HG02970 (cell line): ENCODE data around the gene SNX32.

Experiments used
- ATAC-seq: cut with Tn5 transposase; IDR thresholded peaks from one replicate; pipeline ENCODE4 v1.9.1; 2021; ENCODE audit warnings: mild to moderate bottlenecking, moderate library complexity, moderate number of reproducible peaks; ENCODE audit not compliant: unreplicated experiment, low FRiP score

Gene SNX32

DNA sequence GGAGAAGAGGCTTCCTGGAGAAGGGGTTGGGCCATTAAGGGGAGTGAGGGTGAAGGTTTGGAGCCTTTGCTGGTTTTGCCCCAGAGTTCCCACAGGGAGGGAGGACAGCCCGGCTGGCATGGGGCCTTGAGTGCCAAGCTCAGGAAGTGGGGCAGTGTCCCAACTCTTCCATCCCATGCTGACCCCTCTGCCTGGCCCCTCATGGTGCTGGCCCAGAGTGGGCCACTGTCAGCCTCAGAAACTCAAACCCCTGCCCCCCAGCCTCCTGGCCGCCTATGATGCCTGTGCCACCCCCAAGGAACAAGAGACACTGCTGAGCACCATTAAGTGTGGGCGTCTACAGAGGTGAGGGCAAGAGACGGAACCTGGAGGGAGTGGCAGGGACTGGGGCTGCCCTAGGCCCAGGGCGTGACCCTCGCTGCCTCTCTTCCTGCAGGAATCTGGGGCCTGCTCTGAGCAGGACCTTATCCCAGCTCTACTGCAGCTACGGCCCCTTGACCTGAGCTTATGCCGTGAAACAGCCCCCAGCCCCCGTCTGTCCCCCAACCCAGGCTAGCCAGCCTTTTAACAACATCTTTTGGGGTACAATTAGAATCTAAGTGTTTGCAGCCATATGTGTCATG, 31.9 kb downstream of the SNX32 start:
- ATAC-seq: no peak

DNA sequence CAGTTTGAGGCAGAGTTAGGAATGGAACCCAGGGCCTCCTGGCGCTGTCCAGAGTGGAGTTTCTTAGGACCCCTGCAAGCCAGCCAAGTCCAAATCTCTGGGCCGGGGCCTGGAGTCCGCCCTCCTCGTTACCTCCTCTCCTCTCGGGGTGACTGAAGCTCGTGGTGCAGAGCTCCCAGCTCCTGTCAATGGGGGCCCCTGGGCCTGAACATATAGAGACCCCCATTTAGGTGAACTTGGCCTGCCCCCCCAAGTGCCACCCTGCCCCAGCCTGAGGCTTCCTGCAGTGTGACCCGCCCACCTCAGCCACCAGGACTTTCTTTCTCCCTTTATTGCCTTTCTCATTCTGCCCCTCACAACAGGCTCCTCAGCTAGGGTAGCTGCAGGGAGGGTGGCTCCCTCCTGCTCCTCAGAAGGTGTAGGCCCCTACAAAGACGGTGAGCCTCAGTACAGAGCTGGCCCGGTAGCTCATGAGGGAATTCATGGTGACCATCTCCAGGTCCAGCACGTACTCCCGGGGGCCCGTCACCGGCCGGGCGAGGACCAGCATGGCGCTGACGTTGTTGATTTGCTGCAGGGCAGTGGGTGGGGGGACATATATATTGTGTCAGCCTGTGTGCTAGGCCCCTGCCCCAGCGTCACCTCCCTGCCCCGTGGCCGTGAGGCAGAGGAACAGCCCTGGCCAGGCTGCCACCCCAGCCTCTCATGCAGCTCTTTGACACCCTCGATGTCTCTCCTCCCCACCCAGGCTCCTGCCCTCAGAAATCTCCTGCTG, 32.9 kb downstream of the SNX32 start:
- no peak for ATAC-seq

DNA sequence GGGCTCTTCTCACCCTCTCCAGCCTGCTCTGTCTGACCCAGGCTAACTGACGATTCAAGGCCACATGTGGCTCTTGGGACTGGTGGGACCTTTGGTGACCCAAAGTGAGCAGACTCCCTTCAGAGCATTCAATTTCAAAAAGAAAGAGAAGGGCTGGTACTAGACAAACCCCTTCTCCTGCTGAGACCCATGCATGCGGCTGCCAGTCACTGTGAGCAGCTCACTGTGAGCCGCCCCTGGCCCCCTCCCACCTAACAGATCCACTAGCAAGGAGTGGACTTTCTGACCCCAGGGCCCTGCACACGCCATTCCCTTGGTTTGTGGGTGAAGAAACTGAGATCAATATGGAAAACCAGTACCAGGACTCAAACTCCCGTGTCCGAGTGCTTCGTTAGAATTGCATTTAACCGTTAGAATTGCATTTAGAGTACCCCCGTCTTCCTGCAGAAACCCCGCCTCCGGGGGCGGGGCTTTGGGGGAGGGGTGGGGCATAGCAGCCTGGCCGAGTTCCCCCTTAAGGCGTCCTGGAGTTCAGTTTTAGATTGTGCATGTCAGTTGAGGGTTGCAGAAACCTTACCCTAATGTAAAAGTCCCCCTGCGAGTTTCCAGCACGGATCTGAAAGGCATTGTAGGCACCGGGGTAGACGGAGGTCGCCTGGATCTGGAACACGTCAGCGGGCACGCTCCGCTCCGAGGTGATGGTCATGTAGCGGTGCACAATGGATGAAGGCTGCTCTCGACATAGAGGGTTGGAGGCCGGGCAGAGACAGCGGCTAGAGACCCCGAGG, 33.7 kb downstream of the SNX32 start:
- no peak for ATAC-seq

DNA sequence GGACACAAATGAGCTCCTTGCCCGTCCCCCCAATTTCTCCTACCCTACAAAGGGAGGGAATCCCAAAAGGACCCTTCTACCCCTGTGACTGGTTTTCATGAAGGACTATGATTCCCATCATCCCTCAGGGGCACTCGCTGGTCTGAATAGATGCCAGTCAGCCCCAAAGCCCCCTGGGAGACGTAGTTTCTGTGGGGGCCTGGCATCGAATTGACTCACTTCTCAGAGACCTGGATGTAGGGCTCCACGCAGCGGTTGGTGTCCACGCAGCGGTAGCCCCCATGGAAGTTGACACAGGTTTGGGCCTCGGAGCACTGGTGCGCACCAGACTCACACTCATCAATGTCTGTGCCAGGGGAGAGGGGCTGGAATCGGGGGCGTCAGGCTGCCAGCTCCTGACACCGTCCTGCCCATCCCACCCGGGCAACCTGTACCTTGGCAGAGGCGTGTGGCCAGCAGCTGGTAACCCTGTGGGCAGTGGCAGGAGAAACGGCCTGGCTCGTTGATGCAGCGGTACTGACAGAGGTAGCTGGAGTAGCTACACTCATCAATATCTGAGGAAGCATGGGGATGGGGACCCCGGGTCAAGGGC, 34.4 kb downstream of the SNX32 start:
- no peak for ATAC-seq

DNA sequence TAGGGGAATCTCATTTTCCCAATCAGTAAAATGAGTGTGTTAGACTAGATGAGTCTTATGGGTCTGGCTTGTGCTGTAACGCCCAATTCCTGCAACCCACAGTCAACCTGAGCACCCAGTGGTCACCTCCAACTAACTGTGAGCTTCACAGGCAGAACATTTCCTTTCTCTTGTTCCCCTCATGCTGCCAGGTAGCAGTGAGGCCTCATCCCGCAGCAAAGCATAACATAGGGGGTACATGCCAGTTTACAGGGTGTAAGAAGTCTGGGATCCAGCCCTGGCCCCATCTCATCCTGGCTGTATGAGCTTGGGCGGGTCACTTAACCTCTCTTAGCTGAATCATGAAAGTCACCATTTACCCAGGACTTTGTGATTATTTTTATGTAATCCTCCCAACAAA, 35.1 kb downstream of the SNX32 start:
- no peak for ATAC-seq

DNA sequence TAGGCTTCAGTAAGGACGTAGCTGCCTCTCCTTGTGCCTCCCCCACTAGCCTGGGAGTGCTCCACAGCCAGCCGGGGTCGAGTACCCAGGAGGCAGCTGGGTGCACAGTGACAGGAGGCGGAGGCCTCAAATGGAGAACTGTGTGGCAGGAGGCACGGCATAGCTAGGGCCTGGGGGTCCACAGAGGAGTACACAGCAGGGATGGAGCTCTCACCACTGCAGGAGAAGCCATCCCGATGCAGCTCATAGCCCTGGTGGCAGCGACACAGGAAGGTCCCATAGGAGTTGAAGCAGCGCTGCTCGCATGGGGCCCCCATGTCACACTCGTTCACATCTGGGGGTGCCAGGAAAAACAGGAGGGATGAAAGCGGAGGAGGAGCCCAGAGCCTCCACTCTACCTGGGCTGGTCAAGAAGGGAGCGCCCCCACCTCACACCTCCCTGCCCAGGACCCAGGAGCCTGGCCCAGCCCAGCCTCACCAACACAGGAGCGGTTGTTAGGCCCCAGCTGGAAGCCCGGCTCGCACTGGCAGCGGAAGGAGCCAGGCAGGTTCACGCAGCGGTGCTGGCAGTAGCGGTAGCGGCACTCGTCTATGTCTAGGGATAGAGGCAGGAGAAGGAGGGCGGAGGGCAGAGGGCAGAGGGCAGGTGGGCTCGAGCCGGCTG, 36.0 kb downstream of the SNX32 start:
- no peak for ATAC-seq

DNA sequence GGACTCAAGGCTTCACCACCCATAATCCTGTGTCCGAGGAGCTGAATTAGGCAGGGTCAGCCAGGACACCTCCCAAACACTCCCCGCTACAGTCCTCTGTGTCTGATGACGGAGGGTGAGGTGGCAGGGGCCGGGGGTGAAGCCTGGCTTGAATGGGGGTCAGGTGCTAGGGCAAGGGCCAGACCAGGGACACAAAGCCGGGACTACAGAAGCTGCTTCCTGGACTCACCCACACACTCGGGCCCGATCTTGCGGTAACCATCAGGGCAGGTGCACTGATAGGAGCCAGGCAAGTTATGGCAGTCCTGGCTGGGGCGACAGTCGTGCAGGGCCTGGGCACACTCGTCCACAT, 36.5 kb downstream of the SNX32 start:
- ATAC-seq: no peak

DNA sequence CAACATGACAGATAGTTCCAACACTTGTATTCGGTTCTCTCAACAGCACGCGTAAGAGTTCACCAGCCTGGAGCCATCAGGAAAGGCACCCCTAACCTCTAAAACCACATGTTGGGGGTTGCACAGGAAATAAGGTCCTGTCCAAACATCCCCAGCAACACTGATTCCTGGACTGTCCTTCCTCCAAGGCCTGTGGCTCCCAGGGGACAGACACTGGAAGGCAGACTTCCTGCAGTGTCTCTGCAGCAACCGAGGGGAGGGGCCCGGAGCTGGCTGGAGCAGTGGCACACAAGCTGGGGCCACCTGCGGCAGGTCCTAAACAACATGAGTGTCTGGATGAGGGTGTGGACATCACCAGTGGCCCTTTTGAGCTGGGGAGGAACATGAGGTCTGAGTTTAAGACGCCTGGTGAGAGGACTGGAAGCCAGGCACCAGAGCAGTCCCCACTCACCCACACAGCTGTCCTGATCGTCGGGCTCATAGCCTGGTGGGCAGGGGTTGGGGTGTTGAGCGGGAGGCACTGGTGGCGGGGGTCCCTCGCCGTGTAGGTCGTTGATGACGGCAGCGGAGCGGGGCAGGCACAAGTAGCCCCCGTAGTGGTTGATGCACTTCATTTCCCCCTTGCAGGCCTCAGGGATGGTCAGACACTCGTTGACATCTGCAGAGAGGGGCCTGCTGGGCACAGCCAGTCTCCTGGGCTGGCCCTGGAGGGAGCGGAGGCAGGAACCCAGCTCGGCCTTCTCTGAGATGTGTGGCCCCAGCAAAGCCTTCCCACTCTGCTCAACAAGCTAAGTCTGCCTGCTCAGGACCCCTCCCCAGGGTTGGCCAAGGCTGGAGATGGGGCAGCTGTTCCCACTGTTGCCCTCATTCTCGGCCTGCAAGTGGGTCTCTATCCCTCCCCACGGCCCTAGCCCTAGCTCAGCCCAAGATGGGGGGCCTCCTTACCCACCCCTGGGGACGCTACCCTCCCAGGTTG, 37.2 kb downstream of the SNX32 start:
- ATAC-seq: no peak

DNA sequence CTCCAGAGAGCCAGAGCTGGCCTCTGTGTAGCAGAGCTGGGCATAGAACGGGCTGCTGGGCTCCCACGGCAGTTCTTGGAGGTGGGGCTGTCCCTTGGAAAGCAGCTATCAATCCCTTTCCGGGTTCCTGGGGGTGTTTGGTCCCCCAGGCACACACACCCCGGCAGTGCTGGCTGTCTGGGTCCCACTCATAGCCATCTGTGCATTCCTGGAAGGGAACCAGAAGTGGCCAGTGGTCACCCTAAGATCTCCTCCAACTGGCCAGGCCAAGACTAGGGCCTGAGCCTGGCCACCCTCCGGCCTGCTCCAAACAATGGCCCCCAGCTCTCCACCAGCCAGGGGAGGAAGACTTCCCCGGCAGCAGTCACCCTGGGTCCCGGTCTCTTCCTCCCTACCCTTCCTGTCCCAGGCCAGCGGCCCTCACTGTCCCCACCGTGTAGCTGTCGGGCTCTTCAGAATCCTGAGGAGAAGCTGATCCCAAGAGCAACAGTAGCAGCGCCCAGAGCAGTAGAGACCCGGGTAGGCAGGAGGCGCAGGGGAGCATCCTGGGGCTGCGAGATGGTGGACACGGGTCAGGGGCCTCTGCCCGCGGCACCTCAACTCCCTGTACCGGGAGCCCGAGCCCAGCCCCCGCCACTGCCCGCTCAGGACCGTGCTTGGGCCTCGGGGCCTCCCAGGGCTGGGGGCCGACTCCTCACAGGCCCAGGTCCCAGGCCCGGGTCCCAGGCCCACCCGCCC, 38.2 kb downstream of the SNX32 start:
- ATAC-seq: no peak

DNA sequence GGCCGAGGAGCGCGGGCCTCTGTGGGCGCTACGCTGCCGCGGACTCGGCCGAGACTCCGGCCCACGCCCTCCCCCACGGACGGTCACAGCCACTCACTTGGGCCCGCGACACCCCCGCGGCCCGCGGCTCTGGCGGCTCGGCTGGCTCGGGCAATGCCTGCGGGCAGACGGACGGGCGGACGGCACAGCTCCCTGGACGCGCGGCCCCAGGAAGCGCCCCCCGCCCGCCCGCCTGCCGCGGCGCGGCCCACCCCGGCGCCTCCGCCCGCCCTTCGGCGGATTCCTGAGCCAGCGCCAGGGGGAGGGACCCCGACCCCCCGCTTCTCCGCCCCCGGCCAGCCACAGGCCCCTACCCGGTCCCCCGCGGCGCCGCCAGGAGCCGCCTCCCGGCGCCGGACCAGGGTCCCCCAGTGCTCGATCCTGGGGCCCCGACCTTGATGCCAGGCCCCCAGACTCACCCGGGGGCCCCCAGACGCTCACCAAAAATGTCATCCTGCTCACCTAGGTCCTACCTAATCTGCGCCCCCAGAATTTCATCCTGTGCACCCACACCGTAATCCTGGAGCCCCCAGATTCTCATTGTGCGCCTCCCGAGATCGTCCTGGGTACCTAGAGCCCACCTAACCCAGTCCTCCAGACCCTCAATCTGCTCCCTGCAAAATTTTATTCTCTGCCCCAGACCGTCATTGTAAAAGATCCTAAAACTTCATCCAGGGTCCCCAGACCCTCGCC, 39.0 kb downstream of the SNX32 start, which contains the start of gene EFEMP2:
EFEMP2 (minus strand) TSS at position 215 of the 732 bp plus-strand sequence. CDS start 446 bp downstream, outside the sequence.
- no peak for ATAC-seq

DNA sequence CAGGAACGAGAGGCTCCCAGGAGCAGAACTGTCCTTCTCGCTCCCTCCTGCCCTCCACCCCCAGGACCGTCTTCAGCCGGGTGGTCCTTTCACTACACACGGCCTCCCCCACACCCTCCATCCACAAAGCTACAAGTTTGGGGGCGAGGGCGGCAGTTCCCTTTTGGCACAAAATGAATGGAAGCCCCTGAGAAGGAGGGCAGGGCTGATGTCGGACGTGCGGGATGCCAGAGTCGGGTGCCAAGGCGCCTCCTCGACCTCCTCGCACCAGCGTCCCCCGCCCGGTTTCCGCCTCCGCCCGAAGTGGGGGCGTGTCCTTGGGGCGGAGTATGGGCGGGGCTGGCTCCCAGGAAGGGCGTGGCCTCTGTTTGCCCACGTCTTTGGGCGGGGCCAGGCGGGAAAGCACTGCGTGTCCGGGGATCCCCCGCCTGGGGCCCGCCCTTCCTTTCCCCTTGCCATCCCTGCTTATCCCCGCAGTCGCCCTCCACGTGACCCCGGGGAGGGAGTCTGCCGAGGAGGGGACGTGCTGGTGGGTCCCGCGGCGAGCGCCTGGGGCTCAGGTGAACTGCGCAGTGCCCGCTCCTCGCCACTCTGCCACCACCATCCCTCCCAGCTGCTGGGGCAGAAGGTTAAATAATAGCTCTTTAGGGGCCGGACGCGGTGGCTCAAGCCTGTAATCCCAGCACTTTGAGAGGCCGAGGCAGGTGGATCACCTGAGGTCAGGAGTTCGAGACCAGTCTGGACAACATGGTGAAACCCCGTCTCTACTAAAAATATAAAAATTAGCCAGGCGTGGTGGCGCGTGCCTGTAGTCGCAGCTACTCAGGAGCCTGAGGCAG, 39.8 kb downstream of the SNX32 start:
- ATAC-seq: peak; percentile 82

DNA sequence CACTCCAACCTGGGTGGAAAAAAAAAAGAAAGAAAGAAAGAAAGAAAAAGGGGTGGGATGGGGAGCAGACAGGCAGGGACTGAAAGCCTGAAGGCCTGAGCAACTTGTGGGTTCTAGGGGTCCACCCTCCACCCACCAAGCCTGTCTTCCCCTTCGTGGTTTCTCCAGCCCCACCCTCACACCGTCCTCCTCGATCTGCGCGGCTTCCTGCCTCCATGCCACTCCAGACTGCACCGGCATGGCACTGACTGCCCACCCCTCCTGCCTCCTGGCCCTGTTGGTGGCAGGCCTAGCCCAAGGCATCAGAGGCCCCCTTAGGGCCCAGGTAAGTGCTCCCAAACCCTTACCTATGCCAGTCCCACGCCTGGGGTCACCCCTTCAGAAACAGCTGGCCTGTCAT, 45.9 kb downstream of the SNX32 start, which contains the start of gene CTSW:
CTSW (plus strand) TSS at position 221 of the 400 bp plus-strand sequence; CDS start at position 239, 18 bp downstream.
- ATAC-seq: no peak

DNA sequence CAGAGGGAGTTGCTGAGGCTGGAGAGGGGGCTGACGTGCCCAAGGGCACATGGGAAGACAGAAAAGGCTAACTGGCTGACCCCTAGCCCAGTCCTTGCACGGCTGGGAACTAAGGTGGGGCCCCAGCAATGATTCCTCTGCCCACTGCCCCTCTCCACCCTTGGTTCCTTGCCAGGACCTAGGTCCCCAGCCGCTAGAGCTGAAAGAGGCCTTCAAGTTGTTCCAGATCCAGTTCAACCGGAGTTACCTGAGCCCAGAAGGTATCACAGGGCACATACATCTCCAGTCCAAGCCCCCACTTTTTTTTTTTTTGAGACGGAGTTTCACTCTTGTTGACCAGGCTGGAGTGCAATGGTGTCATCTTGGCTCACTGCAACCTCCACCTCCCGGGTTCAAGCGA, 46.3 kb downstream of the SNX32 start:
- ATAC-seq: no peak

DNA sequence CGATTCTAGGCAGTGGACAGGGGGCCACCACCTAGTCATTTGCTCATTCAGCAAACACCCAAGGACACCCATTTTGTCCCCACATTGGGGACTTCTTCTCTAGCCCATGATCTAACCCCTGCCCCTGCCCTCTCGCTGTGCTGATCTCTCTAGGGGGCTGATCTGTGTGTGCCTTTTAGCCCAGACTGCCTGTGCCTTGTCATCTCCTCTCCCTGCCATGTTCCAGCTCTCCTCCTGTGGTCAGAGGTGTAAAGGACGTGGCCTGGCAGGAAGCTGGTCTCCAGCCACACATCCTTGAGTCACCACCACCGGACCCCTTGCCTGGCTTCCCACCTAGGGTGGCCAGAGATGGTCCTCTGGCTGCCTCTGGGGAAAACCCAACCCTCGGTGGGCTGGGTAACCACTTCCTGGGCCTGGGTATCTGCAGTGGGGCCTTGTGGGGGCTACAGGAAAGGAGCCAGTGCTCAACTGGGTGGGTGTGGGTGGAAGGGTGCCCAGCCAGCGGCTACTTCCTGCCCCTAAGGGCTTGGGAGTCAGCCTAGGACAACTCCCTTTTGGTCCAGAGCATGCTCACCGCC, 47.2 kb downstream of the SNX32 start:
- ATAC-seq: no peak

DNA sequence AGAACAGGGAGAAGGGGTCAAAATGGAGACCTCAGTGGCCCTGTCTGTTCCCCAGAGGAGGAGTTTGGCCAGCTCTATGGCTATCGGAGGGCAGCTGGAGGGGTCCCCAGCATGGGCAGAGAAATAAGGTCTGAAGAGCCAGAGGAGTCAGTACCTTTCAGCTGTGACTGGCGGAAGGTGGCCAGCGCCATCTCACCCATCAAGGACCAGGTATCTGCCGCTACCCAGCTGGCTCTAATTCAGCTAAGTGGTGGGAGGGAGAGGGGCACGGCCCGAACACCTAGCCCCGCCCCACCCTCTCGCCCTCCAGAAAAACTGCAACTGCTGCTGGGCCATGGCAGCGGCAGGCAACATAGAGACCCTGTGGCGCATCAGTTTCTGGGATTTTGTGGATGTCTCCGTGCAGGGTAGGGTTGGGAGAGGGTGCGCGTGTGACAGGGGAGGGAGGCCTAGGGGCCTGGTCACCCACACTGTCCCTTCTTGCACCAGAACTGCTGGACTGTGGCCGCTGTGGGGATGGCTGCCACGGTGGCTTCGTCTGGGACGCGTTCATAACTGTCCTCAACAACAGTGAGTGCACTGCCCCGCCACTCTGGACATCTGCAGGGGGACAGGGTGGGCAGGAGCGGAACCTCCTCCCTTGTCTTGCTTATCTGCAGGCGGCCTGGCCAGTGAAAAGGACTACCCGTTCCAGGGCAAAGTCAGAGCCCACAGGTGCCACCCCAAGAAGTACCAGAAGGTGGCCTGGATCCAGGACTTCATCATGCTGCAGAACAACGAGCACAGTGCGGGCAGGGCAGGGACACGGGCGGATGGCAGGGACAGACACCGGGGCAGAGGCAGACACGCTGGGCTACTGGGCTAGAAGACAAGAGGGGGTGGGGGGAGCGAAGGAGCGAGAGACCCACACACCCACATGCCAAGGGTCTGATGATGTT, 48.6 kb downstream of the SNX32 start:
- no peak for ATAC-seq
